Adipocyte (in vitro differentiated cells): ENCODE measurements around the gene NUP205.

Experiments
- DNase-seq: peaks from one replicate; pipeline ENCODE4 v3.0.0-alpha.2; 2015; ENCODE audit warnings: low read depth
- H3K27me3 ChIP-seq: replicated peaks from 2 replicates; pipeline ENCODE4 v1.7.0; 2013; ENCODE audit warnings: mild to moderate bottlenecking, low read length, moderate library complexity; ENCODE audit not compliant: control insufficient read depth, insufficient read depth
- H3K36me3 ChIP-seq: 2 replicates; pipeline ENCODE4 v1.7.0; 2013; ENCODE audit warnings: low read length, mild to moderate bottlenecking, moderate library complexity; ENCODE audit not compliant: control insufficient read depth, insufficient read depth, severe bottlenecking
- H3K4me1 ChIP-seq: 2 replicates; pipeline ENCODE4 v1.7.0; 2013; ENCODE audit warnings: mild to moderate bottlenecking, low read length, moderate library complexity; ENCODE audit not compliant: control insufficient read depth, insufficient read depth
- H3K4me3 ChIP-seq: 2 replicates; pipeline ENCODE4 v1.7.0; 2013; ENCODE audit warnings: mild to moderate bottlenecking, low read length, moderate library complexity
- H3K9ac ChIP-seq: 2 replicates; pipeline ENCODE4 v1.7.0; 2013; ENCODE audit warnings: mild to moderate bottlenecking, low read length, moderate library complexity
- H3K9me3 ChIP-seq: 2 replicates; pipeline ENCODE4 v1.7.0; 2013; ENCODE audit warnings: mild to moderate bottlenecking, low read length, moderate library complexity; ENCODE audit not compliant: control insufficient read depth

NUP205 gene

GRCh38 chr7:135519233-135519688 lies 38.5 kb upstream of the NUP205 start:
- no peak for DNase-seq
- Histone ChIP-seq H3K27me3 (no peaks in the 10 kb centered on the region), H3K9ac (no peak overlapping the region), H3K36me3 (no peaks in the 10 kb centered on the region), H3K4me1 (no peaks in the 10 kb centered on the region), H3K4me3 (no peak overlapping the region), H3K9me3 (peaks cover 6% of the 10 kb centered on the region)

- Histone ChIP-seq H3K27me3 (no peaks in the 10 kb centered on the region), H3K9me3 (peaks cover 6% of the 10 kb centered on the region)
Observed at GRCh38 chr7:135519871-135520270, 37.8 kb upstream of the NUP205 start.

GRCh38 chr7:135522509-135522908 lies 35.2 kb upstream of the NUP205 start:
- no peak overlapping the region for H3K9ac ChIP-seq
- H3K36me3 ChIP-seq, result no peaks in the 10 kb centered on the region
- H3K9me3 ChIP-seq, result peaks cover 6% of the 10 kb centered on the region
- no peak overlapping the region for H3K4me3 ChIP-seq
- H3K27me3 ChIP-seq, result no peaks in the 10 kb centered on the region
- H3K4me1 ChIP-seq, result no peaks in the 10 kb centered on the region
- no peak for DNase-seq

More at GRCh38 chr7:135519871-135520270, 37.8 kb upstream of the NUP205 start:
- no peak for DNase-seq
- H3K4me1 ChIP-seq, result no peaks in the 10 kb centered on the region
- H3K9ac ChIP-seq, result no peak overlapping the region
- H3K36me3 ChIP-seq, result no peaks in the 10 kb centered on the region
- H3K4me3 ChIP-seq, result no peak overlapping the region

- no peak overlapping the region for H3K4me3 ChIP-seq
- H3K4me1 ChIP-seq, result no peaks in the 10 kb centered on the region
- H3K9me3 ChIP-seq, result peaks cover 6% of the 10 kb centered on the region
- H3K9ac ChIP-seq, result no peak overlapping the region
- H3K36me3 ChIP-seq, result no peaks in the 10 kb centered on the region
- H3K27me3 ChIP-seq, result no peaks in the 10 kb centered on the region
- no peak for DNase-seq
Observed at GRCh38 chr7:135523146-135523545, 34.6 kb upstream of the NUP205 start.

- no peak overlapping the region for H3K4me3 ChIP-seq
- no peaks in the 10 kb centered on the region for H3K4me1 ChIP-seq
- DNase-seq, result no peak
- H3K36me3 ChIP-seq, result no peaks in the 10 kb centered on the region
- peaks cover 6% of the 10 kb centered on the region for H3K9me3 ChIP-seq
- H3K9ac ChIP-seq, result no peak overlapping the region
- peaks cover 4% of the 10 kb centered on the region for H3K27me3 ChIP-seq
Observed at GRCh38 chr7:135525426-135525825, 32.3 kb upstream of the NUP205 start.

GRCh38 chr7:135527025-135527424 lies 30.7 kb upstream of the NUP205 start:
- Histone ChIP-seq H3K4me3 (no peak overlapping the region), H3K27me3 (peaks cover 4% of the 10 kb centered on the region), H3K9ac (no peak overlapping the region), H3K9me3 (peaks cover 6% of the 10 kb centered on the region), H3K4me1 (no peaks in the 10 kb centered on the region), H3K36me3 (no peaks in the 10 kb centered on the region)
- no peak for DNase-seq

GRCh38 chr7:135536150-135536549 lies 21.6 kb upstream of the NUP205 start:
- Histone ChIP-seq H3K36me3 (no peaks in the 10 kb centered on the region), H3K9me3 (no peaks in the 10 kb centered on the region), H3K27me3 (no peaks in the 10 kb centered on the region), H3K4me1 (no peaks in the 10 kb centered on the region), H3K9ac (no peak overlapping the region), H3K4me3 (no peak overlapping the region)
- DNase-seq, result peak; percentile 28

GRCh38 chr7:135537453-135537852 lies 20.3 kb upstream of the NUP205 start:
- Histone ChIP-seq H3K9ac (no peak overlapping the region), H3K36me3 (no peaks in the 10 kb centered on the region), H3K4me1 (no peaks in the 10 kb centered on the region), H3K27me3 (no peaks in the 10 kb centered on the region), H3K4me3 (no peak overlapping the region), H3K9me3 (no peaks in the 10 kb centered on the region)
- DNase-seq, result no peak

GRCh38 chr7:135537905-135538304 lies 19.8 kb upstream of the NUP205 start:
- H3K9ac ChIP-seq, result no peak overlapping the region

GRCh38 chr7:135538376-135538775 lies 19.3 kb upstream of the NUP205 start:
- no peaks in the 10 kb centered on the region for H3K36me3 ChIP-seq

More at GRCh38 chr7:135537905-135538304, 19.8 kb upstream of the NUP205 start:
- Histone ChIP-seq H3K36me3 (no peaks in the 10 kb centered on the region), H3K4me3 (no peak overlapping the region), H3K27me3 (no peaks in the 10 kb centered on the region), H3K9me3 (no peaks in the 10 kb centered on the region), H3K4me1 (no peaks in the 10 kb centered on the region)
- DNase-seq, result no peak

GRCh38 chr7:135539629-135540028 lies 18.1 kb upstream of the NUP205 start:
- Histone ChIP-seq H3K4me1 (no peaks in the 10 kb centered on the region), H3K9ac (no peak overlapping the region), H3K36me3 (no peaks in the 10 kb centered on the region), H3K9me3 (no peaks in the 10 kb centered on the region), H3K27me3 (no peaks in the 10 kb centered on the region), H3K4me3 (no peak overlapping the region)
- DNase-seq, result no peak

More at GRCh38 chr7:135538376-135538775, 19.3 kb upstream of the NUP205 start:
- H3K4me1 ChIP-seq, result no peaks in the 10 kb centered on the region
- H3K4me3 ChIP-seq, result no peak overlapping the region
- no peaks in the 10 kb centered on the region for H3K27me3 ChIP-seq
- no peak overlapping the region for H3K9ac ChIP-seq
- DNase-seq, result no peak
- no peaks in the 10 kb centered on the region for H3K9me3 ChIP-seq

- no peaks in the 10 kb centered on the region for H3K36me3 ChIP-seq
- no peaks in the 10 kb centered on the region for H3K27me3 ChIP-seq
- H3K4me1 ChIP-seq, result no peaks in the 10 kb centered on the region
- no peak for DNase-seq
- no peaks in the 10 kb centered on the region for H3K9me3 ChIP-seq
- H3K9ac ChIP-seq, result no peak overlapping the region
- no peak overlapping the region for H3K4me3 ChIP-seq
Observed at GRCh38 chr7:135541029-135541428, 16.7 kb upstream of the NUP205 start.
